AG10803 (cell line): ENCODE measurements around the gene CFAP20DC.
A peak's percentile ranks its signal among the peaks of the same experiment; 100 is the strongest.
"Not testable (repeated sequence)": the region's sequence is repeated elsewhere in the genome, so short reads cannot be mapped to it uniquely, and the experiment has no call there.

Experiments used
- DNase-seq: peaks from one replicate; pipeline ENCODE4 v3.0.0; 2010; ENCODE audit warnings: low read depth
- H3K4me3 ChIP-seq: 2 replicates; pipeline ENCODE4 v1.5.1; 2011; ENCODE audit warnings: mild to moderate bottlenecking, low read length, control low read depth
- TF ChIP-seq, protein P1 (sequence below): conservative IDR thresholded peaks from 2 replicates; pipeline ENCODE4 v1.5.1; 2011; ENCODE audit warnings: mild to moderate bottlenecking, low read length, control low read depth, inconsistent platforms

The CFAP20DC gene

DNA sequence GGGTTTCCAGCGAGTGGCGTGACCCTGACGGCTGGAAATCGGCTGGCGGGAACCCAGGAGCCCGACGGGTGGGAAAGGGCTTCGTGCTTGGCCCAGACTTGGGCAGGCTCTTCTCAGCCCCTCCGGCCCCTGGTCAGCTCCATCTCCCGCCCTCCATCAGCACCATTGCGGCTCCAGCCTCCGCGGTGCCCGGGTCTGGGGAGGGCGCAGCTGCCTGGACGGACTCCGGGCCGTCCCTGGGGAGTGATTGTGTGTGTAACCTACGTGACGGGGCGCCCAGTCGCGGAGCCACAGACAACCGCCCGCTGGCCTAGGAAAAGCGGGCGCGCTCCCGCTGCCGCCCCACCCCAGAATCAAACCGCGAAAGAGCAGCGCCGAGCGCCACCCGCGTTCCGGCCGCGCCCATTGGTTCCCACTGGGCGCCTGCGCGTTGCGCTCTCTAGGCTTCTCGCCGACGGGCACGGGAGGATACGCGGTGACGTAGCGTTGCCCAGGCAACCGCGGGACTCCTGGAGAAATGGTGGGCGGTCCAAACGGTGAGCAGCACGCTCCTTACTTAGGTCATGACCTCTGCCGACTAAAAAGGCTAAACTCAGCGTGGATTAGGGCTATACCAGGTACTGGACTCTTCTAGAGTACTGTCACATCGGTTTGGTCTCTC, at the start of gene CFAP20DC:
TSS of gene CFAP20DC (minus strand) at position 355 of the 661 bp plus-strand sequence. CDS start 394 bp downstream, outside the sequence.
- peak; percentile 90 for DNase-seq
- TF ChIP-seq, protein P1, sequence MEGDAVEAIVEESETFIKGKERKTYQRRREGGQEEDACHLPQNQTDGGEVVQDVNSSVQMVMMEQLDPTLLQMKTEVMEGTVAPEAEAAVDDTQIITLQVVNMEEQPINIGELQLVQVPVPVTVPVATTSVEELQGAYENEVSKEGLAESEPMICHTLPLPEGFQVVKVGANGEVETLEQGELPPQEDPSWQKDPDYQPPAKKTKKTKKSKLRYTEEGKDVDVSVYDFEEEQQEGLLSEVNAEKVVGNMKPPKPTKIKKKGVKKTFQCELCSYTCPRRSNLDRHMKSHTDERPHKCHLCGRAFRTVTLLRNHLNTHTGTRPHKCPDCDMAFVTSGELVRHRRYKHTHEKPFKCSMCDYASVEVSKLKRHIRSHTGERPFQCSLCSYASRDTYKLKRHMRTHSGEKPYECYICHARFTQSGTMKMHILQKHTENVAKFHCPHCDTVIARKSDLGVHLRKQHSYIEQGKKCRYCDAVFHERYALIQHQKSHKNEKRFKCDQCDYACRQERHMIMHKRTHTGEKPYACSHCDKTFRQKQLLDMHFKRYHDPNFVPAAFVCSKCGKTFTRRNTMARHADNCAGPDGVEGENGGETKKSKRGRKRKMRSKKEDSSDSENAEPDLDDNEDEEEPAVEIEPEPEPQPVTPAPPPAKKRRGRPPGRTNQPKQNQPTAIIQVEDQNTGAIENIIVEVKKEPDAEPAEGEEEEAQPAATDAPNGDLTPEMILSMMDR: no peak

DNA sequence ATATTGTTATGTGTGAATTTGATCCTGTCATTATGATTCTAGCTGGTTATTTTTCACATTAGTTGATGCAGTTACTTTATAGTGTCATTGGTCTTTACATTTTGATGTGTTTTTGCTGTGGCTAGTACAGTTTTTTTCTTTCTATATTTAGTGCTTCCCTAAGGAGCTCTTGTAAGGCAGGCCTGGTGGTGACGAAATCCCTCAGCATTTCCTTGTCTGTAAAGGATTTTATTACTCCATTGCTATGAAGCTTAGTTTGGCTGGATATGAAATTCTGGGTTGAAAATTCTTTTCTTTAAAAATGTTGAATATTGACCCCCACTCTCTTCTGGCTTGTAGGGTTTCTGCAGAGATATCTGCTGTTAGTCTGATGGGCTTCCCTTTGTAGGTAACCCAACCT, 48.7 kb upstream of the CFAP20DC start:
- H3K4me3 ChIP-seq: not testable (repeated sequence)
- peak; percentile 14 for DNase-seq

More for the DNA sequence above, at the start of gene CFAP20DC:
- H3K4me3 ChIP-seq: peak within 1 kb of the TSS; percentile 73

DNA sequence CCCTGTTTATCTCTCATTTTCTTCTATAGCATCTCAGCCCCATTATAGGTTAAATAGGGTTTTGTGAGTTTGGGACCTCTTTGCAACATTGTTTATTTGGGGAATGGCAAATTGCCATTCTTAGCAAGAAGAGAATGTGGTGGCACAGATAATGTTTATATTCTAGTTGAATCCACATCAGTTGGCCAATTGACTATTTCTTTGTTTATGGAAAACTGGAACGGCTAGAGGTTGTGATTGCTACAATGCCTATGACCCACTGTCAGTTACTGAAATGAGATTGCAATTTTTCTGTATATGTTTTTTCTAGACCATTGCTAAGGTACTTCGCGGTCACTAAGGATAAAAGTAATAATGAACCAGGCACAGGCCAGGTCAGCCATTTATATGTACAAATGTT, 44.6 kb upstream of the CFAP20DC start:
- TF ChIP-seq, protein P1: no peak
- no peak overlapping the region for H3K4me3 ChIP-seq
- DNase-seq: no peak

DNA sequence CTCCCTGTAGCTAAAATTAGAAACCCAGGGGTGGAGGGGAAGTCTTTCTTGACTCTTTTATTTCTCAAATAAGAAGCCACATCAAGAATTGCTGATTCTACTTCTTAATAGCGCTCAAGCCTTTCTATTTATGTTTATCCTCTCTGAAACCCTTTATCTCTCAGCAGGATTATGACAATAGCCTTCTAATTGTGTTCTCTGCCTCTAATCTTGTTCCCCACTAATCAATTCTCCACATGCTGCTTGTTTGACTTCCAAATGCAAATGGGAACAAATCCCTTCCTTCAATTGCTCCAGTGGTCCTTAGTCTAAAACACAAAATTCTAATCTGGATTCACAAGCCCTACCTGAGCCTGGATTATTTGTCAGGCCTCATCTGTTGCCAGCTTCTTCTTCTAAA, 43.7 kb upstream of the CFAP20DC start:
- no peak overlapping the region for H3K4me3 ChIP-seq
- DNase-seq: no peak
- TF ChIP-seq, protein P1: no peak

DNA sequence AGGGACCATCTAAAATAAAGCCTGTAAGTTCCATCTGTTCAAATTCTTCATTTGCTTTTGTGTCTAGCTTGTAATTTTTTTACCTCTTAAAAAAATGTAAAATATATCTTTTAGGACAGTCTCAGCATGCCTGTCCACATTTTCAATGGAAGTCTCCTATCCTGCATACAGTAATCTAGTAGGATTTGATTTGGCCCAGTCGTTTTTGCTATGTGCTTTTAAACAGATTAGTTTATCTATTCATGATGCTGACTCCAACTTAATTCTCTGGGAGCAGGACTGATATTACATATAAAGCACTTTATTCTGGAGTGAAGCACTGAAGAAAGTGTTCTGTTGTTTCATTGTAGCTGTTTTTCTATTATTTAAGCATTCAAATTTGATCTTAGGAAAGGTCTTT, 38.9 kb upstream of the CFAP20DC start:
- H3K4me3 ChIP-seq: no peak overlapping the region
- TF ChIP-seq, protein P1: no peak
- DNase-seq: no peak

DNA sequence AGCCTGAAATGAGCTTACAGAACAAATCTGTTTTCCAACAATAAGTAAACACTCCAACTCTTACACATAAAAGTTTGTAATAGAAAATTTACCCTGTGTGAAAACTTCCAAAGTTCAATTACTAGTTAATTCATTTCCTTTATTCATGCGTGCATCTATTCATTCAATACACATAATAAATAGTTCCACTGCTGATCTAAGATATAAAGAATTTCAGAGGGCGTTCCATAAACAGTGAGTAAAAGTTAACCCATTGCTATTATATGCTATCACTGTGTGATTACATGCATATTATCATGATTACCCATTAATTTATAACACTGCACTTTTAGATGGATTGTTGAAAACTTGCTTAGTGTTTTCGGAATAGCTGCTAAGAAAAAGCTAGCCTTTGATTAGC, 36.2 kb upstream of the CFAP20DC start:
- H3K4me3 ChIP-seq: no peak overlapping the region
- TF ChIP-seq, protein P1: no peak
- no peak for DNase-seq

DNA sequence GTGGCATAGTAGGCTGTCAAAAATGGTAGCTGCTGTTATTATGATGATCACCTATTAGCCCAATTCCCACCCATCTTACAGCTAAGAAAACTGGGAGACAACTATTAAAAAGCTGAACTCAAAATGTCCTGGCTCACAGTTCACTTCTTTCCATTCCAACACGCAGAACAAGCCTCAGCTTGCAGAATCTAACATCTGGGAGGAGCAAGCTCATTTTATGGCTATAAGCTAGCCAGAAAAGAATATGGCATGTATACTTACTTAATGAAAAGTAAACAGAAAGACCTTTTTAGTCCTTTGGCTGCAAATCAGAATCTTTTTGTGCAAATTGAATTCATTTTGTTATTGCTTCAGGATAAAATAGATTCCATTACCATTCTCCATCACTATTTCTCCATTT, 34.8 kb upstream of the CFAP20DC start:
- no peak for DNase-seq
- no peak overlapping the region for H3K4me3 ChIP-seq
- TF ChIP-seq, protein P1: no peak
